ENCODE data around the gene MACROD2. TPM values are rescaled to one million over a fixed set of nuclear protein-coding genes. Genes with fewer than 3 reads are reported as not detected.

The MACROD2 gene
- total RNA-seq, 2 donors from 2014 or later: 8.0 to 19.4 TPM

- no peak for DNase-seq (ENCODE audit: low spot score)
- 93% methylated on average over 4 of the region's 4 CpGs for WGBS
Observed at GRCh38 chr20:16096756-16097326, 2101.5 kb downstream of the MACROD2 start.

DNA sequence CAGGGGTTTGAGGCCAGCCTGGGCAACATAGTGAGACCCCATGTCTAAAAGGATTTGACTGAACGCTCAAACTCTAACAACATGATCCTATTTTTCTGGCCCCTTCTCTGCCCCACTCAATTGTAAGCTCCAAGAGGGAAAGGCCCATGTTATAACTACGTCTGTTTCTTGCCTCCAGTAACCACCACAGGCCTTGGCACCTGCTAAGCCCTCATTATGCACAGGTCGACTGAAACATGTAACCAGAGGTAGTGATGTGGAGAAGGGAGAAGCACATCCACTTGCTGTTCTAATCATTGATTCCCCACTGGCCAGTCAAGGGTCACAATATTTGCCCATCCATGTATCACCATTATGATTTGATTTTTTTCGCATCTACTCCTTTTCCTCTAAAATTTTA lies 2102.5 kb downstream of the MACROD2 start:
- TF ChIP-seq POLR2AphosphoS5 (IDR thresholded peaks at IDR 0.05) (no peak), CTCF (IDR thresholded peaks at IDR 0.05) (no peak), POLR2A (IDR thresholded peaks at IDR 0.05) (no peak)
- Histone ChIP-seq H3K36me3 (no peaks in the 10 kb centered on the region), H3K4me1 (replicated peaks) (no peaks in the 10 kb centered on the region), H3K27ac (no peak overlapping the region), H3K27me3 (replicated peaks; ENCODE audit: insufficient read depth) (no peaks in the 10 kb centered on the region), H3K4me3 (no peak overlapping the region), H3K9me3 (no peaks in the 10 kb centered on the region)
- 93% methylated on average over 4 of the region's 4 CpGs for WGBS
- DNase-seq (ENCODE audit: low spot score): no peak
- intact Hi-C loops (cut with DNase I): no loop called here

More at GRCh38 chr20:16096756-16097326, 2101.5 kb downstream of the MACROD2 start:
- Histone ChIP-seq H3K27ac (no peak overlapping the region), H3K4me1 (replicated peaks) (no peaks in the 10 kb centered on the region), H3K27me3 (replicated peaks; ENCODE audit: insufficient read depth) (no peaks in the 10 kb centered on the region), H3K4me3 (no peak overlapping the region), H3K9me3 (no peaks in the 10 kb centered on the region), H3K36me3 (no peaks in the 10 kb centered on the region)
- no peak for TF ChIP-seq CTCF (IDR thresholded peaks at IDR 0.05)
- TF ChIP-seq POLR2A (IDR thresholded peaks at IDR 0.05): no peak
- no peak for TF ChIP-seq POLR2AphosphoS5 (IDR thresholded peaks at IDR 0.05)
- intact Hi-C loops (cut with DNase I): no loop called here

DNA sequence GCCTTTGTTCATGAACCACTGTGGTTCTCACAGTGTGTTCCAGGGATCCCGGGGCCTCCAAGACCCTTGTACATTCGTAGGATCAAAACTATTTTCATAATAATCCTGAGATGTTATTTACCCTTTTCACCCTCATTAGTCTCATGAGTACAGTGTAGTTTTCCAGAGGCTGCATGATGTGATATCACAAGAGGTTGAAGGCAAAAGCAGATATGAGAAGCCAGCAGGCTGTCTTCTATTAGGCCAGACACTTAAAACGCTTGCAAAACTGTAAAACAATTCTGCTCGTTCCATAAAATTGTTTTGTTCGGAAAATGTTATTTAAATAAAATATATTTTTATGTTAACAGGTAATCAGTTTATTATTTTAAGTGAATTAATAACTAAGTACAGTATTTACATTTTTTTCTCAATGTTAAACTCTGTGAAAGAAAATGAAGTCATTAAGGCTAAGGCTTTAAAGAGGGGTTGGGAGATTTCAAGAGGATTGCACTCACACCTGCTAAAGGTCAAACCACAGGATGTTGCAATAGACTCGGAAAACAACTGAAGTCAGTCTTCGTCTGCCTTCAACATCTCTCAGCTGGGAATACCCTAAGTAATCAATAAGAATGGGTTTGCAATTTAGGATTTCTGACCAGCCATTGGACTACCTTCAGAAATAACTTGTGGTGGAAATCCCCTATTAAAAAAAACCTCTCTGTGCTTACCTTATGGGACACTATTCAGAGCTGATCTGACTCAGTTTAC lies 2103.7 kb downstream of the MACROD2 start:
- Histone ChIP-seq H3K27ac (no peak overlapping the region), H3K4me3 (no peak overlapping the region), H3K9me3 (no peaks in the 10 kb centered on the region), H3K4me1 (replicated peaks) (no peaks in the 10 kb centered on the region), H3K27me3 (replicated peaks; ENCODE audit: insufficient read depth) (no peaks in the 10 kb centered on the region), H3K36me3 (no peaks in the 10 kb centered on the region)
- no peak for DNase-seq (ENCODE audit: low spot score)
- intact Hi-C loops (cut with DNase I): no loop called here
- WGBS: 62% methylated on average over 7 of the region's 7 CpGs
- no peak for TF ChIP-seq CTCF (IDR thresholded peaks at IDR 0.05)
- TF ChIP-seq POLR2AphosphoS5 (IDR thresholded peaks at IDR 0.05): no peak
- TF ChIP-seq POLR2A (IDR thresholded peaks at IDR 0.05): no peak

DNA sequence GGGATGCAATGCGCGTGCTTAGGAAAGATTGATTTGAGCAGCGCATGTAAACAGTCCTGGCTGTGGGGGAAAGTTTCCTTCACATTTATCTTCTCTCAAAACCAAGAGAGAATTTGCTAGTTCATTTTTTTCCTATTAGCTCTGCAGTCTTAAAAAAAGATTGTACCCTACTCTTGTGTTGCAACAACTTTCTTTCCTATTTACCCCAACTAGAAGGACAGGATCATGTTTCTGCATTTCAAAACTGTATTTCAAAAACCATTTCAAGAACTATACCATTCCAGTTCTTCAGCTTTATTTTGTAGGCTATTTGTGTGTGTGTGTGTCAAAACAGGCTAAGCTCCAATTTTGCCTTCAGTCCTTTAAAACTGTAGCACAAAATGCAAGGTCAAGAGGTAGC lies 2104.8 kb downstream of the MACROD2 start:
- Histone ChIP-seq H3K4me1 (replicated peaks) (no peaks in the 10 kb centered on the region), H3K9me3 (no peaks in the 10 kb centered on the region), H3K36me3 (no peaks in the 10 kb centered on the region), H3K4me3 (no peak overlapping the region), H3K27me3 (replicated peaks; ENCODE audit: insufficient read depth) (no peaks in the 10 kb centered on the region), H3K27ac (no peak overlapping the region)
- 89% methylated on average over 3 of the region's 3 CpGs for WGBS
- no peak for TF ChIP-seq CTCF (IDR thresholded peaks at IDR 0.05)
- TF ChIP-seq POLR2AphosphoS5 (IDR thresholded peaks at IDR 0.05): no peak
- intact Hi-C loops (cut with DNase I): no loop called here
- no peak for DNase-seq (ENCODE audit: low spot score)

- TF ChIP-seq POLR2A (IDR thresholded peaks at IDR 0.05) (no peak), CTCF (IDR thresholded peaks at IDR 0.05) (no peak), POLR2AphosphoS5 (IDR thresholded peaks at IDR 0.05) (no peak)
- intact Hi-C loops (cut with DNase I): no loop called here
- Histone ChIP-seq H3K4me3 (no peak overlapping the region), H3K4me1 (replicated peaks) (no peaks in the 10 kb centered on the region), H3K27ac (no peak overlapping the region), H3K27me3 (replicated peaks; ENCODE audit: insufficient read depth) (no peaks in the 10 kb centered on the region), H3K36me3 (no peaks in the 10 kb centered on the region), H3K9me3 (no peaks in the 10 kb centered on the region)
- DNase-seq (ENCODE audit: low spot score): no peak
- 95% methylated on average over 4 of the region's 4 CpGs for WGBS
Observed at GRCh38 chr20:16100767-16101166, 2105.5 kb downstream of the MACROD2 start.
